Neural cell (in vitro differentiated cells): ENCODE results near the gene FTCDNL1. TPM values are rescaled to one million over a fixed set of nuclear protein-coding genes. Genes with fewer than 3 reads are reported as not detected.

Experiments
- H2AFZ ChIP-seq: fragments of 200-600, 300-800 bp; sonication (generic), shearing (Covaris generic); 2 replicates; pipeline ENCODE4 v1.6.0; 2014; ENCODE audit warnings: low read depth, mild to moderate bottlenecking, antibody characterized with exemption, low read length, moderate library complexity
- H3F3A ChIP-seq: fragments of 200-600 bp; shearing (Covaris generic); 2 replicates; pipeline ENCODE4 v1.6.1; 2016; ENCODE audit warnings: mild to moderate bottlenecking, moderate library complexity, mixed read lengths, antibody characterized with exemption, low read length; ENCODE audit not compliant: insufficient read depth, poor library complexity, severe bottlenecking
- H3K27ac ChIP-seq: fragments of 200-600, 300-800 bp; sonication (generic), shearing (Covaris generic); 2 replicates; pipeline ENCODE4 v1.5.1; 2014; ENCODE audit warnings: mild to moderate bottlenecking, low read length, moderate library complexity
- H3K27me3 ChIP-seq: fragments of 300-800, 200-600 bp; sonication (generic), shearing (Covaris generic); 2 replicates; pipeline ENCODE4 v1.6.0; 2014; ENCODE audit warnings: mild to moderate bottlenecking, low read depth, low read length, moderate library complexity; ENCODE audit not compliant: insufficient read depth
- H3K36me3 ChIP-seq: fragments of 300-800, 200-600 bp; sonication (generic), shearing (Covaris generic); 2 replicates; pipeline ENCODE4 v1.5.1; 2014; ENCODE audit warnings: mild to moderate bottlenecking, antibody characterized with exemption, low read length, moderate library complexity; ENCODE audit not compliant: insufficient read depth
- H3K4me2 ChIP-seq: fragments of 300-800, 200-600 bp; sonication (generic), shearing (Covaris generic); 2 replicates; pipeline ENCODE4 v1.6.0; 2014; ENCODE audit warnings: mild to moderate bottlenecking, low read length
- H3K4me3 ChIP-seq: fragments of 300-800, 200-600 bp; sonication (generic), shearing (Covaris generic); 2 replicates; pipeline ENCODE4 v1.5.1; 2014; ENCODE audit warnings: mild to moderate bottlenecking, low read length, moderate library complexity
- H3K79me2 ChIP-seq: fragments of 200-600 bp; shearing (Covaris generic); replicated peaks from 2 replicates; pipeline ENCODE4 v1.6.0; 2014; ENCODE audit warnings: mild to moderate bottlenecking, low read length, moderate library complexity; ENCODE audit not compliant: insufficient read depth
- H3K9ac ChIP-seq: fragments of 300-800, 200-600 bp; sonication (generic), shearing (Covaris generic); 2 replicates; pipeline ENCODE4 v1.6.1; 2016; ENCODE audit warnings: mild to moderate bottlenecking, low read length, mixed read lengths
- H3K9me2 ChIP-seq: fragments of 200-600 bp; shearing (Covaris generic); 2 replicates; pipeline ENCODE4 v1.6.1; 2016; ENCODE audit warnings: mild to moderate bottlenecking, low read length, mixed read lengths; ENCODE audit not compliant: insufficient read depth
- H3K9me3 ChIP-seq: fragments of 200-600, 300-800 bp; sonication (generic), shearing (Covaris generic); 2 replicates; pipeline ENCODE4 v1.6.1; 2016; ENCODE audit warnings: mild to moderate bottlenecking, mixed run types, low read length, moderate library complexity, mixed read lengths
- H4K20me1 ChIP-seq: fragments of 200-600 bp; shearing (Covaris generic); 2 replicates; pipeline ENCODE4 v1.6.1; 2016; ENCODE audit warnings: mild to moderate bottlenecking, mixed run types; ENCODE audit not compliant: insufficient read depth
- EP300 ChIP-seq: fragments of 450-650 bp; conservative IDR thresholded peaks from 2 replicates; pipeline ENCODE4 v1.6.1; 2014; ENCODE audit warnings: antibody characterized with exemption, mild to moderate bottlenecking, moderate library complexity; ENCODE audit not compliant: poor library complexity, severe bottlenecking
- EZH2 ChIP-seq: fragments of 200-600, 300-800 bp; shearing (Covaris generic), sonication (generic); IDR thresholded peaks from 2 replicates; pipeline ENCODE4 v1.6.1; 2014; ENCODE audit warnings: antibody characterized with exemption, low read length, borderline replicate concordance, mild to moderate bottlenecking; ENCODE audit not compliant: insufficient read depth, poor library complexity, severe bottlenecking
- MXI1 ChIP-seq: fragments of 450-650 bp; conservative IDR thresholded peaks from 2 replicates; pipeline ENCODE4 v1.6.1; 2014; ENCODE audit warnings: antibody characterized with exemption, mild to moderate bottlenecking; ENCODE audit not compliant: poor library complexity, severe bottlenecking
- POLR2AphosphoS5 ChIP-seq: IDR thresholded peaks from 2 replicates; pipeline ENCODE4 v1.6.1; 2012
- RAD21 ChIP-seq: fragments of 450-650 bp; conservative IDR thresholded peaks from 2 replicates; pipeline ENCODE4 v1.6.1; 2014; ENCODE audit warnings: antibody characterized with exemption, mild to moderate bottlenecking, moderate library complexity
- SMC3 ChIP-seq: fragments of 450-650 bp; conservative IDR thresholded peaks from 2 replicates; pipeline ENCODE4 v1.6.1; 2014; ENCODE audit warnings: antibody characterized with exemption, mild to moderate bottlenecking, moderate library complexity; ENCODE audit not compliant: poor library complexity
- TAF1 ChIP-seq: IDR thresholded peaks from 2 replicates; pipeline ENCODE4 v1.6.1; 2012; ENCODE audit warnings: low read depth
- polyA plus RNA-seq: library from polyadenylated mRNA; depleted of rRNA; stranded (reverse); fragments of >200 nt; gene quantifications from 2 replicates; pipeline ENCODE4 v1.2.3, GENCODE V29; 2014
- TF ChIP-seq, protein P1 (sequence below): fragments of 450-650 bp; IDR thresholded peaks from 2 replicates; pipeline ENCODE4 v1.5.1; 2014; ENCODE audit warnings: antibody characterized with exemption, mild to moderate bottlenecking, moderate library complexity; ENCODE audit not compliant: poor library complexity, severe bottlenecking
- TF ChIP-seq, protein P2 (sequence below): IDR thresholded peaks from 2 replicates; pipeline ENCODE4 v1.6.1; 2012; ENCODE audit warnings: borderline replicate concordance

The FTCDNL1 gene
- polyA plus RNA-seq, 1 donor from 2014 or later, result not detected

GRCh38 chr2:199874209-199874608, 23.2 kb upstream of the FTCDNL1 start:
- Histone ChIP-seq H3K4me2 (no peak overlapping the region), H2AFZ (no peak overlapping the region), H3F3A (no peaks in the 10 kb centered on the region), H3K79me2 (no peaks in the 10 kb centered on the region), H3K4me3 (no peak overlapping the region), H3K27me3 (no peaks in the 10 kb centered on the region), H4K20me1 (no peaks in the 10 kb centered on the region), H3K9ac (no peak overlapping the region), H3K36me3 (no peaks in the 10 kb centered on the region), H3K27ac (no peak overlapping the region), H3K9me3 (peaks cover 5% of the 10 kb centered on the region), H3K9me2 (no peaks in the 10 kb centered on the region)
- TF ChIP-seq MXI1, result no peak
- no peak for TF ChIP-seq EP300
- no peak for TF ChIP-seq TAF1
- TF ChIP-seq SMC3, result no peak
- TF ChIP-seq, protein P1, sequence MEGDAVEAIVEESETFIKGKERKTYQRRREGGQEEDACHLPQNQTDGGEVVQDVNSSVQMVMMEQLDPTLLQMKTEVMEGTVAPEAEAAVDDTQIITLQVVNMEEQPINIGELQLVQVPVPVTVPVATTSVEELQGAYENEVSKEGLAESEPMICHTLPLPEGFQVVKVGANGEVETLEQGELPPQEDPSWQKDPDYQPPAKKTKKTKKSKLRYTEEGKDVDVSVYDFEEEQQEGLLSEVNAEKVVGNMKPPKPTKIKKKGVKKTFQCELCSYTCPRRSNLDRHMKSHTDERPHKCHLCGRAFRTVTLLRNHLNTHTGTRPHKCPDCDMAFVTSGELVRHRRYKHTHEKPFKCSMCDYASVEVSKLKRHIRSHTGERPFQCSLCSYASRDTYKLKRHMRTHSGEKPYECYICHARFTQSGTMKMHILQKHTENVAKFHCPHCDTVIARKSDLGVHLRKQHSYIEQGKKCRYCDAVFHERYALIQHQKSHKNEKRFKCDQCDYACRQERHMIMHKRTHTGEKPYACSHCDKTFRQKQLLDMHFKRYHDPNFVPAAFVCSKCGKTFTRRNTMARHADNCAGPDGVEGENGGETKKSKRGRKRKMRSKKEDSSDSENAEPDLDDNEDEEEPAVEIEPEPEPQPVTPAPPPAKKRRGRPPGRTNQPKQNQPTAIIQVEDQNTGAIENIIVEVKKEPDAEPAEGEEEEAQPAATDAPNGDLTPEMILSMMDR, result no peak
- TF ChIP-seq, protein P2, sequence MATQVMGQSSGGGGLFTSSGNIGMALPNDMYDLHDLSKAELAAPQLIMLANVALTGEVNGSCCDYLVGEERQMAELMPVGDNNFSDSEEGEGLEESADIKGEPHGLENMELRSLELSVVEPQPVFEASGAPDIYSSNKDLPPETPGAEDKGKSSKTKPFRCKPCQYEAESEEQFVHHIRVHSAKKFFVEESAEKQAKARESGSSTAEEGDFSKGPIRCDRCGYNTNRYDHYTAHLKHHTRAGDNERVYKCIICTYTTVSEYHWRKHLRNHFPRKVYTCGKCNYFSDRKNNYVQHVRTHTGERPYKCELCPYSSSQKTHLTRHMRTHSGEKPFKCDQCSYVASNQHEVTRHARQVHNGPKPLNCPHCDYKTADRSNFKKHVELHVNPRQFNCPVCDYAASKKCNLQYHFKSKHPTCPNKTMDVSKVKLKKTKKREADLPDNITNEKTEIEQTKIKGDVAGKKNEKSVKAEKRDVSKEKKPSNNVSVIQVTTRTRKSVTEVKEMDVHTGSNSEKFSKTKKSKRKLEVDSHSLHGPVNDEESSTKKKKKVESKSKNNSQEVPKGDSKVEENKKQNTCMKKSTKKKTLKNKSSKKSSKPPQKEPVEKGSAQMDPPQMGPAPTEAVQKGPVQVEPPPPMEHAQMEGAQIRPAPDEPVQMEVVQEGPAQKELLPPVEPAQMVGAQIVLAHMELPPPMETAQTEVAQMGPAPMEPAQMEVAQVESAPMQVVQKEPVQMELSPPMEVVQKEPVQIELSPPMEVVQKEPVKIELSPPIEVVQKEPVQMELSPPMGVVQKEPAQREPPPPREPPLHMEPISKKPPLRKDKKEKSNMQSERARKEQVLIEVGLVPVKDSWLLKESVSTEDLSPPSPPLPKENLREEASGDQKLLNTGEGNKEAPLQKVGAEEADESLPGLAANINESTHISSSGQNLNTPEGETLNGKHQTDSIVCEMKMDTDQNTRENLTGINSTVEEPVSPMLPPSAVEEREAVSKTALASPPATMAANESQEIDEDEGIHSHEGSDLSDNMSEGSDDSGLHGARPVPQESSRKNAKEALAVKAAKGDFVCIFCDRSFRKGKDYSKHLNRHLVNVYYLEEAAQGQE, result no peak
- TF ChIP-seq EZH2, result no peak
- TF ChIP-seq RAD21, result no peak
- no peak for TF ChIP-seq POLR2AphosphoS5

DNA sequence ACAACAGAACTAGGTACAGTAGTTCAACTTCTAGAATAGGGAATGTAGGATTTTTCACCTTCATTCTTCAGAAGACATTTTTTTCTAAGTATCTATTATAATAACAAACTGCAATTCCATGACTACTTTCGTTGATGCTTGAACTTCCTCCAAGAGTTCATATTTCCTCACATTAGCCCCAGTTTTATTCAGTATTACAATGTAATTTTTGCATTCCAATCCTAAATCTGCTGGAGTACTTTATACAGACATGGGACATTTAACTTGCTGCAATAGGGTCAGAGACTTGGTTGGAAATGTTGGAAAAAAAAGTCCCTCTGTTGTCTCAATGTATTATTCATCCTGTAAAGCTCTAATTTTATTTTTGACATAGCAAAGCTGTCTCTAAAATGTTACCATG, 19.6 kb upstream of the FTCDNL1 start:
- no peaks in the 10 kb centered on the region for H3K36me3 ChIP-seq
- no peaks in the 10 kb centered on the region for H3F3A ChIP-seq
- TF ChIP-seq, protein P1, result no peak
- TF ChIP-seq TAF1 (no peak), POLR2AphosphoS5 (no peak), RAD21 (no peak)
- TF ChIP-seq, protein P2, result no peak
- H3K27me3 ChIP-seq, result no peaks in the 10 kb centered on the region
- no peak overlapping the region for H3K27ac ChIP-seq
- H3K9ac ChIP-seq, result no peak overlapping the region
- peaks cover 5% of the 10 kb centered on the region for H3K9me3 ChIP-seq
- no peak overlapping the region for H3K4me3 ChIP-seq
- no peak overlapping the region for H3K4me2 ChIP-seq
- no peak overlapping the region for H2AFZ ChIP-seq
- H4K20me1 ChIP-seq, result no peaks in the 10 kb centered on the region
- no peaks in the 10 kb centered on the region for H3K79me2 ChIP-seq
- no peaks in the 10 kb centered on the region for H3K9me2 ChIP-seq
